GM21526 (cell line): ENCODE results near the gene KCNQ4.

Source experiments
- ATAC-seq: cut with Tn5 transposase; IDR thresholded peaks from one replicate; pipeline ENCODE4 v1.9.1; 2021; ENCODE audit warnings: moderate library complexity; ENCODE audit not compliant: unreplicated experiment, low FRiP score

Gene KCNQ4

GRCh38 chr1:40754201-40754600 lies 29.4 kb upstream of the KCNQ4 start:
- ATAC-seq, result no peak

- no peak for ATAC-seq
Observed at GRCh38 chr1:40755067-40755466, 28.5 kb upstream of the KCNQ4 start.

- no peak for ATAC-seq
Observed at GRCh38 chr1:40756523-40756922, 27.1 kb upstream of the KCNQ4 start.

- no peak for ATAC-seq
Observed at GRCh38 chr1:40757084-40757483, 26.5 kb upstream of the KCNQ4 start.

- no peak for ATAC-seq
Observed at GRCh38 chr1:40758004-40758403, 25.6 kb upstream of the KCNQ4 start.

GRCh38 chr1:40758578-40759343 lies 24.8 kb upstream of the KCNQ4 start:
- ATAC-seq, result no peak

GRCh38 chr1:40760984-40761383 lies 22.6 kb upstream of the KCNQ4 start:
- no peak for ATAC-seq

GRCh38 chr1:40762144-40762923 lies 21.3 kb upstream of the KCNQ4 start:
- ATAC-seq, result no peak

GRCh38 chr1:40763742-40764532 lies 19.6 kb upstream of the KCNQ4 start:
- no peak for ATAC-seq

- ATAC-seq, result no peak
Observed at GRCh38 chr1:40764981-40765380, 18.6 kb upstream of the KCNQ4 start.

GRCh38 chr1:40766017-40766416 lies 17.6 kb upstream of the KCNQ4 start:
- ATAC-seq, result no peak

GRCh38 chr1:40766560-40766959 lies 17.0 kb upstream of the KCNQ4 start:
- no peak for ATAC-seq

GRCh38 chr1:40768146-40768990 lies 15.2 kb upstream of the KCNQ4 start:
- no peak for ATAC-seq

GRCh38 chr1:40769815-40770214 lies 13.8 kb upstream of the KCNQ4 start:
- no peak for ATAC-seq

GRCh38 chr1:40770296-40771070 lies 13.1 kb upstream of the KCNQ4 start:
- no peak for ATAC-seq

- no peak for ATAC-seq
Observed at GRCh38 chr1:40772146-40772955, 11.2 kb upstream of the KCNQ4 start.

- no peak for ATAC-seq
Observed at GRCh38 chr1:40773748-40774265, 9.8 kb upstream of the KCNQ4 start.

- no peak for ATAC-seq
Observed at GRCh38 chr1:40774266-40774998, 9.2 kb upstream of the KCNQ4 start.
